GM12878 (cell line): ENCODE measurements around the gene ARHGEF33.

Experiments
- CBX5 ChIP-seq: sonication (generic); IDR thresholded peaks from 2 replicates; pipeline ENCODE4 v1.6.1; 2016; ENCODE audit warnings: low read depth, moderate library complexity, mild to moderate bottlenecking, inconsistent platforms
- CHD2 ChIP-seq: IDR thresholded peaks from 2 replicates; pipeline ENCODE4 v1.6.1; 2011; ENCODE audit warnings: low read depth, low read length, improper control_type of control experiment, borderline replicate concordance
- EP300 ChIP-seq, 2 experiments: fragments of 150-350 bp in 1 of 2; IDR thresholded peaks; 2 replicates each; pipeline ENCODE4 v1.6.1; 2011 to 2012; ENCODE audit warnings: low read depth in 2 of 2, low read length in 2 of 2, borderline replicate concordance in 1 of 2, improper control_type of control experiment in 1 of 2, inconsistent platforms in 1 of 2; ENCODE audit not compliant: control insufficient read depth in 1 of 2
- JUND ChIP-seq: IDR thresholded peaks from 2 replicates; pipeline ENCODE4 v1.6.1; 2012; ENCODE audit warnings: low read depth, mild to moderate bottlenecking, low read length, improper control_type of control experiment, moderate library complexity
- MTA3 ChIP-seq: IDR thresholded peaks from 2 replicates; pipeline ENCODE4 v1.6.1; 2012; ENCODE audit warnings: low read length, inconsistent platforms, borderline replicate concordance
- POLR2A ChIP-seq: IDR thresholded peaks from 2 replicates; pipeline ENCODE4 v1.6.1; 2011; ENCODE audit warnings: low read depth, mild to moderate bottlenecking, low read length
- RAD21 ChIP-seq: IDR thresholded peaks from 2 replicates; pipeline ENCODE4 v1.6.1; 2011; ENCODE audit warnings: mild to moderate bottlenecking, low read depth, low read length, moderate library complexity; ENCODE audit not compliant: insufficient read depth
- SP1 ChIP-seq: IDR thresholded peaks from one replicate; pipeline ENCODE4 v1.6.1; 2011; ENCODE audit warnings: low read depth, low read length
- ZNF217 ChIP-seq: fragments of 450-650 bp; IDR thresholded peaks from 2 replicates; pipeline ENCODE4 v1.6.1; 2017; ENCODE audit warnings: antibody characterized with exemption, mild to moderate bottlenecking
- ZNF384 ChIP-seq: IDR thresholded peaks from 2 replicates; pipeline ENCODE4 v1.6.1; 2012; ENCODE audit warnings: low read depth, mild to moderate bottlenecking, low read length, improper control_type of control experiment, borderline replicate concordance
- TF ChIP-seq, protein P1 (sequence below), 3 experiments: IDR thresholded peaks in 2 of 3; conservative IDR thresholded peaks in 1 of 3; 2 replicates each; pipeline ENCODE4 v1.5.1; 2011; ENCODE audit warnings: low read depth in 3 of 3, low read length in 3 of 3, mild to moderate bottlenecking in 3 of 3, control low read depth in 2 of 3, moderate library complexity in 2 of 3, inconsistent platforms in 1 of 3, mixed read lengths in 1 of 3; ENCODE audit not compliant: control insufficient read depth in 2 of 3, insufficient read depth in 1 of 3; ENCODE audit errors: extremely low read depth in 1 of 3
- TF ChIP-seq, protein P2 (sequence below): fragments of 450-650 bp; IDR thresholded peaks from 2 replicates; pipeline ENCODE4 v1.6.1; 2017; ENCODE audit warnings: antibody characterized with exemption, mild to moderate bottlenecking, moderate library complexity
- TF ChIP-seq, protein P3 (sequence below): fragments of 450-650 bp; formaldehyde crosslinking; IDR thresholded peaks from 2 replicates; pipeline ENCODE4 v1.4.0; 2020; ENCODE audit warnings: mild to moderate bottlenecking, moderate library complexity

DNA sequence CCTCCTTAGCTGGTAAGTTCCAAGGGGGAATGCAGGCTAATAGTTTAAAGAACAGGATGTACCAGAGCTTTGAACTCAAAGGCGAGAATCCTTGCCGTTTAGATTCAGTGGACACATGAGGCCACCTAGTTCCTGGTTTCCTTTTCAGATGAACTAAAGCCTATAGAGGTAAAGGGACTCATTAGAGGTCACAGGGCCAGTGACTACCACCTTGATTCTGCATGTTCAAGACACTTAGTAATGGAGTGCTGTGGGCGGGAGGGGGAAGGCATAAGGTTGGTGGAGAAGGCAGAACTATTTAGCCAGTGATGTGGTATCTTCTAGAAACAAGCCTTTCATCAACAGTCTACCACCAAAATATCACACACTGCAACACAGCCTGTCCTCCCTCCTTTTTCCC, 47.9 kb downstream of the ARHGEF33 start:
- TF ChIP-seq, protein P1, sequence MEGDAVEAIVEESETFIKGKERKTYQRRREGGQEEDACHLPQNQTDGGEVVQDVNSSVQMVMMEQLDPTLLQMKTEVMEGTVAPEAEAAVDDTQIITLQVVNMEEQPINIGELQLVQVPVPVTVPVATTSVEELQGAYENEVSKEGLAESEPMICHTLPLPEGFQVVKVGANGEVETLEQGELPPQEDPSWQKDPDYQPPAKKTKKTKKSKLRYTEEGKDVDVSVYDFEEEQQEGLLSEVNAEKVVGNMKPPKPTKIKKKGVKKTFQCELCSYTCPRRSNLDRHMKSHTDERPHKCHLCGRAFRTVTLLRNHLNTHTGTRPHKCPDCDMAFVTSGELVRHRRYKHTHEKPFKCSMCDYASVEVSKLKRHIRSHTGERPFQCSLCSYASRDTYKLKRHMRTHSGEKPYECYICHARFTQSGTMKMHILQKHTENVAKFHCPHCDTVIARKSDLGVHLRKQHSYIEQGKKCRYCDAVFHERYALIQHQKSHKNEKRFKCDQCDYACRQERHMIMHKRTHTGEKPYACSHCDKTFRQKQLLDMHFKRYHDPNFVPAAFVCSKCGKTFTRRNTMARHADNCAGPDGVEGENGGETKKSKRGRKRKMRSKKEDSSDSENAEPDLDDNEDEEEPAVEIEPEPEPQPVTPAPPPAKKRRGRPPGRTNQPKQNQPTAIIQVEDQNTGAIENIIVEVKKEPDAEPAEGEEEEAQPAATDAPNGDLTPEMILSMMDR (IDR thresholded peaks at IDR 0.05 in 2 of 3, conservative IDR thresholded peaks at IDR 0.05 in 1 of 3; ENCODE audit: control insufficient read depth in 2 of 3, extremely low read depth in 1 of 3, insufficient read depth in 1 of 3, low read depth in 3 of 3, low read length in 3 of 3), result no peak
- TF ChIP-seq POLR2A (no peak), ZNF217 (no peak), JUND (no peak), RAD21 (no peak), SP1 (no peak), CHD2 (no peak), ZNF384 (no peak), CBX5 (no peak), EP300 (IDR thresholded peaks at IDR 0.05; ENCODE audit: borderline replicate concordance in 1 of 2, control insufficient read depth in 1 of 2, low read depth in 2 of 2, low read length in 2 of 2) (no peak), MTA3 (no peak)
- TF ChIP-seq, protein P2, sequence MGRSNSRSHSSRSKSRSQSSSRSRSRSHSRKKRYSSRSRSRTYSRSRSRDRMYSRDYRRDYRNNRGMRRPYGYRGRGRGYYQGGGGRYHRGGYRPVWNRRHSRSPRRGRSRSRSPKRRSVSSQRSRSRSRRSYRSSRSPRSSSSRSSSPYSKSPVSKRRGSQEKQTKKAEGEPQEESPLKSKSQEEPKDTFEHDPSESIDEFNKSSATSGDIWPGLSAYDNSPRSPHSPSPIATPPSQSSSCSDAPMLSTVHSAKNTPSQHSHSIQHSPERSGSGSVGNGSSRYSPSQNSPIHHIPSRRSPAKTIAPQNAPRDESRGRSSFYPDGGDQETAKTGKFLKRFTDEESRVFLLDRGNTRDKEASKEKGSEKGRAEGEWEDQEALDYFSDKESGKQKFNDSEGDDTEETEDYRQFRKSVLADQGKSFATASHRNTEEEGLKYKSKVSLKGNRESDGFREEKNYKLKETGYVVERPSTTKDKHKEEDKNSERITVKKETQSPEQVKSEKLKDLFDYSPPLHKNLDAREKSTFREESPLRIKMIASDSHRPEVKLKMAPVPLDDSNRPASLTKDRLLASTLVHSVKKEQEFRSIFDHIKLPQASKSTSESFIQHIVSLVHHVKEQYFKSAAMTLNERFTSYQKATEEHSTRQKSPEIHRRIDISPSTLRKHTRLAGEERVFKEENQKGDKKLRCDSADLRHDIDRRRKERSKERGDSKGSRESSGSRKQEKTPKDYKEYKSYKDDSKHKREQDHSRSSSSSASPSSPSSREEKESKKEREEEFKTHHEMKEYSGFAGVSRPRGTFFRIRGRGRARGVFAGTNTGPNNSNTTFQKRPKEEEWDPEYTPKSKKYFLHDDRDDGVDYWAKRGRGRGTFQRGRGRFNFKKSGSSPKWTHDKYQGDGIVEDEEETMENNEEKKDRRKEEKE, result no peak
- TF ChIP-seq, protein P3, sequence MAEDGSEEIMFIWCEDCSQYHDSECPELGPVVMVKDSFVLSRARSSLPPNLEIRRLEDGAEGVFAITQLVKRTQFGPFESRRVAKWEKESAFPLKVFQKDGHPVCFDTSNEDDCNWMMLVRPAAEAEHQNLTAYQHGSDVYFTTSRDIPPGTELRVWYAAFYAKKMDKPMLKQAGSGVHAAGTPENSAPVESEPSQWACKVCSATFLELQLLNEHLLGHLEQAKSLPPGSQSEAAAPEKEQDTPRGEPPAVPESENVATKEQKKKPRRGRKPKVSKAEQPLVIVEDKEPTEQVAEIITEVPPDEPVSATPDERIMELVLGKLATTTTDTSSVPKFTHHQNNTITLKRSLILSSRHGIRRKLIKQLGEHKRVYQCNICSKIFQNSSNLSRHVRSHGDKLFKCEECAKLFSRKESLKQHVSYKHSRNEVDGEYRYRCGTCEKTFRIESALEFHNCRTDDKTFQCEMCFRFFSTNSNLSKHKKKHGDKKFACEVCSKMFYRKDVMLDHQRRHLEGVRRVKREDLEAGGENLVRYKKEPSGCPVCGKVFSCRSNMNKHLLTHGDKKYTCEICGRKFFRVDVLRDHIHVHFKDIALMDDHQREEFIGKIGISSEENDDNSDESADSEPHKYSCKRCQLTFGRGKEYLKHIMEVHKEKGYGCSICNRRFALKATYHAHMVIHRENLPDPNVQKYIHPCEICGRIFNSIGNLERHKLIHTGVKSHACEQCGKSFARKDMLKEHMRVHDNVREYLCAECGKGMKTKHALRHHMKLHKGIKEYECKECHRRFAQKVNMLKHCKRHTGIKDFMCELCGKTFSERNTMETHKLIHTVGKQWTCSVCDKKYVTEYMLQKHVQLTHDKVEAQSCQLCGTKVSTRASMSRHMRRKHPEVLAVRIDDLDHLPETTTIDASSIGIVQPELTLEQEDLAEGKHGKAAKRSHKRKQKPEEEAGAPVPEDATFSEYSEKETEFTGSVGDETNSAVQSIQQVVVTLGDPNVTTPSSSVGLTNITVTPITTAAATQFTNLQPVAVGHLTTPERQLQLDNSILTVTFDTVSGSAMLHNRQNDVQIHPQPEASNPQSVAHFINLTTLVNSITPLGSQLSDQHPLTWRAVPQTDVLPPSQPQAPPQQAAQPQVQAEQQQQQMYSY (CRISPR knock-in tag), result no peak
